PC-3 (cell line): ENCODE measurements around the gene GPC4.

Experiments
- EZH2 ChIP-seq: fragments of 300-600 bp; sonication (generic); IDR thresholded peaks from one replicate; pipeline ENCODE4 v1.6.1; 2017; ENCODE audit warnings: antibody characterized with exemption, mild to moderate bottlenecking, low read length; ENCODE audit not compliant: unreplicated experiment
- EZH2phosphoT487 ChIP-seq: fragments of 300-600 bp; sonication (generic); IDR thresholded peaks from 2 replicates; pipeline ENCODE4 v1.6.1; 2018; ENCODE audit warnings: mild to moderate bottlenecking, antibody characterized with exemption, low read length, borderline replicate concordance
- TF ChIP-seq, protein P1 (sequence below): fragments of 300-600 bp; sonication (generic); conservative IDR thresholded peaks from 2 replicates; pipeline ENCODE4 v1.5.1; 2017; ENCODE audit warnings: antibody characterized with exemption, low read depth, mild to moderate bottlenecking, low read length

DNA sequence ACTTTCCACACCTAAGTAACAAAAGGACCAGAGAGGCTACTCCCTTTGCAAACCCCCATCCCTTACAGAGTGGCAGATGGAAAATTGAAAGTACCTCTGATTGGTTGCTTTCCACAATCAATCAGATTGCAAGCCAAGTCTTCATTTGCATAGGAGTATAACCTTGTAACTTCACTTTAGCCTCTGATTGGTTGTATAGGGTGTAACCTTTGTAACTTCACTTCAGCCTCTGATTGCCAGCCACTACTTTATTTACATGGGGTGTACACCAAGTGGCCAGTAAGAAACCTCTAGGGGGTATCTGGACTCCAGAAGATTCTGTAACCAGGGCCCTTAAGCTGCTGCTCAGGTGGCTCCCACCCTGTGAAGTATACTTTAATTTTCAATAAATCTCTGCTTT is 48.6 kb downstream of the GPC4 start:
- TF ChIP-seq EZH2 = no peak
- TF ChIP-seq EZH2phosphoT487 = no peak
- TF ChIP-seq, protein P1, sequence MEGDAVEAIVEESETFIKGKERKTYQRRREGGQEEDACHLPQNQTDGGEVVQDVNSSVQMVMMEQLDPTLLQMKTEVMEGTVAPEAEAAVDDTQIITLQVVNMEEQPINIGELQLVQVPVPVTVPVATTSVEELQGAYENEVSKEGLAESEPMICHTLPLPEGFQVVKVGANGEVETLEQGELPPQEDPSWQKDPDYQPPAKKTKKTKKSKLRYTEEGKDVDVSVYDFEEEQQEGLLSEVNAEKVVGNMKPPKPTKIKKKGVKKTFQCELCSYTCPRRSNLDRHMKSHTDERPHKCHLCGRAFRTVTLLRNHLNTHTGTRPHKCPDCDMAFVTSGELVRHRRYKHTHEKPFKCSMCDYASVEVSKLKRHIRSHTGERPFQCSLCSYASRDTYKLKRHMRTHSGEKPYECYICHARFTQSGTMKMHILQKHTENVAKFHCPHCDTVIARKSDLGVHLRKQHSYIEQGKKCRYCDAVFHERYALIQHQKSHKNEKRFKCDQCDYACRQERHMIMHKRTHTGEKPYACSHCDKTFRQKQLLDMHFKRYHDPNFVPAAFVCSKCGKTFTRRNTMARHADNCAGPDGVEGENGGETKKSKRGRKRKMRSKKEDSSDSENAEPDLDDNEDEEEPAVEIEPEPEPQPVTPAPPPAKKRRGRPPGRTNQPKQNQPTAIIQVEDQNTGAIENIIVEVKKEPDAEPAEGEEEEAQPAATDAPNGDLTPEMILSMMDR = no peak
